Natural killer cell (primary cell): ENCODE data around the gene GMPR. TPM values are rescaled to one million over a fixed set of nuclear protein-coding genes. Genes with fewer than 3 reads are reported as not detected.

ENCODE experiments used
- ATAC-seq, 3 donors: fragments of 150-1000 bp in 2 of 3; fragments of 200-7000 bp in 1 of 3; cut with Tn5 transposase; 1 replicate in 1 of 3; 2 replicates in 2 of 3; pipeline ENCODE4 v1.10.0; 2021; ENCODE audit warnings: mild to moderate bottlenecking in 2 of 3, moderate library complexity in 2 of 3
- DNase-seq, 2 donors: peaks; one replicate each; pipeline versions ENCODE4 v3.0.0 to v3.0.0-alpha.2; 2013 to 2021; ENCODE audit warnings: mixed read lengths in 1 of 2
- H3K27ac ChIP-seq: one replicate; pipeline ENCODE4 v1.5.1; 2013; ENCODE audit warnings: mild to moderate bottlenecking, low read length
- H3K27me3 ChIP-seq: one replicate; pipeline ENCODE4 v1.6.1; 2013; ENCODE audit warnings: low read length; ENCODE audit not compliant: control insufficient read depth, insufficient read depth
- H3K36me3 ChIP-seq: one replicate; pipeline ENCODE4 v1.6.1; 2013; ENCODE audit warnings: low read length; ENCODE audit not compliant: control insufficient read depth, insufficient read depth
- H3K4me1 ChIP-seq: one replicate; pipeline ENCODE4 v1.6.1; 2013; ENCODE audit warnings: low read length; ENCODE audit not compliant: control insufficient read depth, insufficient read depth
- H3K4me3 ChIP-seq: one replicate; pipeline ENCODE4 v1.5.1; 2013; ENCODE audit warnings: low read length
- H3K9me3 ChIP-seq: one replicate; pipeline ENCODE4 v1.6.1; 2013; ENCODE audit warnings: low read length; ENCODE audit not compliant: control insufficient read depth, insufficient read depth
- H3K27ac Mint-ChIP-seq, 2 donors: one replicate each; pipeline ENCODE4 v1.8.0; 2022; ENCODE audit warnings: mild to moderate bottlenecking in 2 of 2, mixed read lengths in 2 of 2, moderate library complexity in 1 of 2
- H3K27me3 Mint-ChIP-seq, 2 donors: one replicate each; pipeline ENCODE4 v1.8.0; 2022; ENCODE audit warnings: low read depth in 2 of 2, mixed read lengths in 2 of 2
- H3K36me3 Mint-ChIP-seq: one replicate; pipeline ENCODE4 v1.8.0; 2022; ENCODE audit warnings: mixed read lengths
- H3K4me1 Mint-ChIP-seq, 2 donors: one replicate each; pipeline ENCODE4 v1.8.0; 2022; ENCODE audit warnings: mixed read lengths in 2 of 2
- H3K4me3 Mint-ChIP-seq: one replicate; pipeline ENCODE4 v1.8.0; 2022; ENCODE audit warnings: mild to moderate bottlenecking, moderate library complexity, mixed read lengths
- H3K9me3 Mint-ChIP-seq, 2 donors: one replicate each; pipeline ENCODE4 v1.8.0; 2022; ENCODE audit warnings: mixed read lengths in 2 of 2
- WGBS: methylation state at CpG from one replicate; pipeline ENCODE4 v1.1.7; 2013; ENCODE audit warnings: missing lambda C conversion rate; ENCODE audit not compliant: insufficient coverage; 5-methylcytosine and 5-hydroxymethylcytosine counted together
- intact Hi-C: fragments of 100-400 bp; cut with micrococcal nuclease; formaldehyde crosslinking; loops from one replicate; pipeline ENCODE4 v1.14.2; 2022
- total RNA-seq, 4 donors: library from RNA; stranded (reverse); fragments of 120-200 nt in 1 of 4; gene quantifications; one replicate each; pipeline versions ENCODE4 v1.2.3 to v1.2.4, GENCODE V29; 2013 to 2022
- TF ChIP-seq, protein P1 (sequence below): fragments of 200-600 bp; IDR thresholded peaks from one replicate; pipeline ENCODE4 v1.8.0; 2022; ENCODE audit warnings: antibody characterized with exemption

The GMPR gene
- total RNA-seq, 3 donors from 2014 or later (not counting 1 experiment from before 2014, with no cell fraction given) = 0.95 to 3.4 (median 3.2) TPM

DNA sequence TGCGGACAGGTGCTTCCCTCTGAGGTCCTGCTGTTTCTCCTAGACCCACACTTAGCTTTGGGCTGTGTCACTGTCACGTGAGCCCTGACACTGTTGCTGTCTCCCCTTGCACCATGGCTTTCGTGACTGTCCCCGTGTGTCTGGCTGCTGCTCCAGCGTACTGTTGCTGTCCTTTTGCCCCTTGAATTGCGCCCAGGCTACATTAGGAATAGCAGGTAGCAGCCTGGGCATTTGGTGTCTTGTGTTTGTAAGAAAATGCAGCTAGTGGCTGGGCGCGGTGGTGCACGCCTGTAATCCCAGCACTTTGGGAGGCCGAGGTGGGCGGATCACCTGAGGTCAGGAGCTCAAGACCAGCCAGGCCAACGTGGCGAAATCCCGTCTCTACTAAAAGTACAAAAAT lies 46.1 kb downstream of the GMPR start:
- H3K27ac Mint-ChIP-seq = no peak overlapping the region
- intact Hi-C loops = no loop called here
- Histone ChIP-seq H3K9me3 (no peaks in the 10 kb centered on the region), H3K4me1 (peaks cover 10% of the 10 kb centered on the region), H3K36me3 (no peaks in the 10 kb centered on the region), H3K27ac (no peak overlapping the region), H3K27me3 (no peaks in the 10 kb centered on the region), H3K4me3 (no peak overlapping the region)
- H3K9me3 Mint-ChIP-seq = no peaks in the 10 kb centered on the region
- no peaks in the 10 kb centered on the region for H3K36me3 Mint-ChIP-seq
- H3K27me3 Mint-ChIP-seq = peaks cover 0 to 4% of the 10 kb centered on the region in 2 donors
- TF ChIP-seq, protein P1, sequence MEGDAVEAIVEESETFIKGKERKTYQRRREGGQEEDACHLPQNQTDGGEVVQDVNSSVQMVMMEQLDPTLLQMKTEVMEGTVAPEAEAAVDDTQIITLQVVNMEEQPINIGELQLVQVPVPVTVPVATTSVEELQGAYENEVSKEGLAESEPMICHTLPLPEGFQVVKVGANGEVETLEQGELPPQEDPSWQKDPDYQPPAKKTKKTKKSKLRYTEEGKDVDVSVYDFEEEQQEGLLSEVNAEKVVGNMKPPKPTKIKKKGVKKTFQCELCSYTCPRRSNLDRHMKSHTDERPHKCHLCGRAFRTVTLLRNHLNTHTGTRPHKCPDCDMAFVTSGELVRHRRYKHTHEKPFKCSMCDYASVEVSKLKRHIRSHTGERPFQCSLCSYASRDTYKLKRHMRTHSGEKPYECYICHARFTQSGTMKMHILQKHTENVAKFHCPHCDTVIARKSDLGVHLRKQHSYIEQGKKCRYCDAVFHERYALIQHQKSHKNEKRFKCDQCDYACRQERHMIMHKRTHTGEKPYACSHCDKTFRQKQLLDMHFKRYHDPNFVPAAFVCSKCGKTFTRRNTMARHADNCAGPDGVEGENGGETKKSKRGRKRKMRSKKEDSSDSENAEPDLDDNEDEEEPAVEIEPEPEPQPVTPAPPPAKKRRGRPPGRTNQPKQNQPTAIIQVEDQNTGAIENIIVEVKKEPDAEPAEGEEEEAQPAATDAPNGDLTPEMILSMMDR = no peak
- no peak overlapping the region for H3K4me3 Mint-ChIP-seq
- WGBS = 95% methylated on average over 14 of the region's 14 CpGs
- DNase-seq (no peak), ATAC-seq (no peak)
- peaks cover 15% of the 10 kb centered on the region in 2 donors for H3K4me1 Mint-ChIP-seq

DNA sequence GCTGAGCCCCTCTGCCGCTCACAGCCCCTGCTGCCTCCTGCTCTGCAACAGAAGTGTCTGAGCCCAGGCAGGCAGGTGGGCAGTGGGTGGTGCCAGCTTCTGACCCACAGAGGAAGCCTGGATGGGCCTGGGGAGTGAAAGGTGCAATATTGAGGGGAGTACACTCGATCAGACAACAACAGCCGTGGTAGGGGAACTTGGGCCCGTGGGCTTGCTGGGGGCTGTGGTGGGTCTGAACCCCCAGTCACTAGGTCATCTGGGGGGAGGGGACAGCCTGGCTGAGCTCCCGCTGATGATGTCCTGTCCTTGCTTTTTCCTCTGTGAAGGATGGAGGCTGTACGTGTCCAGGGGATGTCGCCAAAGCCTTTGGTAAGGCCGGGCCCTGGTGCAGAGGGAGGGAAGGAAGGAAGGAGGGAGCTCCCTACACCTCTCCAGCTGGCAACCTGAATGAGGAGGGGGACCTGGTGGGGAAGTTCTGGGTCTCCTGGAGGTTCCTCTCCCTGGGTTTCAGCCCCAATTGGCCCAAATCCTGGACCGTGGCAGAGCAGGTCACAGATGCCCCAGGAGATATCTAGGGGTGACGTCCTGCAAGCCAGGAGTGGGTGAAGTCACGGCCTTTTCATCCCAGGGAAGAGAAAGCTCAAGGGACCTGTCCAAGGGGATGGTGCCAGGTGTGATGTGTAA lies 47.2 kb downstream of the GMPR start:
- no peaks in the 10 kb centered on the region for H3K36me3 Mint-ChIP-seq
- Histone ChIP-seq H3K36me3 (no peaks in the 10 kb centered on the region), H3K9me3 (no peaks in the 10 kb centered on the region), H3K27ac (no peak overlapping the region), H3K27me3 (no peaks in the 10 kb centered on the region), H3K4me1 (peaks cover 10% of the 10 kb centered on the region), H3K4me3 (no peak overlapping the region)
- H3K9me3 Mint-ChIP-seq = no peaks in the 10 kb centered on the region
- H3K27ac Mint-ChIP-seq = peak overlapping the region in 1 of 2 donors; percentile 21
- peaks cover 0 to 8% of the 10 kb centered on the region in 2 donors for H3K27me3 Mint-ChIP-seq
- no peak overlapping the region for H3K4me3 Mint-ChIP-seq
- ATAC-seq (no peak), DNase-seq (no peak)
- TF ChIP-seq, protein P1 = no peak
- intact Hi-C loops = no loop called here
- WGBS = 80% methylated on average over 11 of the region's 11 CpGs
- peaks cover 15% of the 10 kb centered on the region in 2 donors for H3K4me1 Mint-ChIP-seq

DNA sequence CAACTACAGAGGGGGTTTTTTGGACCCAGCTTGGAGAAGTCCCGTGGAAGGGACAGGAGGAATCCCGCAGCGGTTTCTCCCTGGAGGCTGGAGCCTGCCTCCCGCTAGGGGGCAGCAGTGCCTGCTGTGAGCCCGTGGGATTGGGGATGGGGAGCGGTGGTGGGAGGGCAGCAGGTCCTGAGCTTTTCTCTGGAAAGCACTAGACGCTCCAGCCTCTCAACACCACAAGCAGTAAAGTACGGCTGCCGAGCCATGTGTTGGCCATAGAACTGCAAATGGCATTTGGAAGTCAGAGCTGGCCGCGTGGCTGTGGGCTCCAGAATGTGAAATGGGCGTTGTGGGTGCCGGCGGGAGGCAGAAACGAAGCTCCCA lies 47.8 kb downstream of the GMPR start:
- no peak overlapping the region for H3K27ac Mint-ChIP-seq
- Histone ChIP-seq H3K27me3 (no peaks in the 10 kb centered on the region), H3K27ac (no peak overlapping the region), H3K9me3 (no peaks in the 10 kb centered on the region), H3K4me3 (no peak overlapping the region), H3K36me3 (no peaks in the 10 kb centered on the region), H3K4me1 (peaks cover 10% of the 10 kb centered on the region)
- H3K4me1 Mint-ChIP-seq = peaks cover 15% of the 10 kb centered on the region in 2 donors
- H3K4me3 Mint-ChIP-seq = no peak overlapping the region
- no peaks in the 10 kb centered on the region for H3K36me3 Mint-ChIP-seq
- peak in 1 of 2 donors; percentile 51 for DNase-seq
- no peaks in the 10 kb centered on the region for H3K9me3 Mint-ChIP-seq
- H3K27me3 Mint-ChIP-seq = peaks cover 0 to 8% of the 10 kb centered on the region in 2 donors
- WGBS = 90% methylated on average over 15 of the region's 15 CpGs
- intact Hi-C loops = no loop called here
- TF ChIP-seq, protein P1 = no peak
- no peak for ATAC-seq

DNA sequence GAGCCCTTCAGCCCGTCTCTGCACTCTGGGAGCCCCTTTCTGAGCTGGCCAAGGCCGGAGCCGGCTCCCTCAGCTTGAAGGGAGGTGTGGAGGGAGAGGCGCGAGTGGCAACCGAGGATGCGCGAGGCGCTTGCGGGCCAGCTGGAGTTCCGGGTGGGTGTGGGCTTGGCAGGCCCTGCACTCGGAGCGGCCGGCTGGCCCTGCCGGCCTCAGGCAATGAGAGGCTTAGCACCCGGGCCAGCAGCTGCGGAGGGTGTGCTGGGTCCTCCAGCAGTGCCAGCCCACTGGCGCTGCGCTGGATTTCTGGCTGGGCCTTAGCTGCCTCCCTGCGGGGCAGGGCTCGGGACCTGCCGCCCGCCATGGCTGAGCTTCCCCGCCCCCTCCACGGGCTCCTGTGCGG lies 49.8 kb downstream of the GMPR start:
- 94% methylated on average over 26 of the region's 26 CpGs for WGBS
- Histone ChIP-seq H3K9me3 (no peaks in the 10 kb centered on the region), H3K4me3 (no peak overlapping the region), H3K4me1 (peaks cover 10% of the 10 kb centered on the region), H3K27me3 (no peaks in the 10 kb centered on the region), H3K27ac (no peak overlapping the region), H3K36me3 (no peaks in the 10 kb centered on the region)
- Mint-ChIP-seq H3K36me3 (no peaks in the 10 kb centered on the region), H3K27me3 (peaks cover 0 to 8% of the 10 kb centered on the region in 2 donors), H3K9me3 (no peaks in the 10 kb centered on the region), H3K27ac (no peak overlapping the region), H3K4me1 (peaks cover 14 to 15% of the 10 kb centered on the region in 2 donors), H3K4me3 (no peak overlapping the region)
- intact Hi-C loops = no loop called here
- no peak for DNase-seq
- ATAC-seq = no peak
- TF ChIP-seq, protein P1 = no peak
